ENCODE measurements around the gene ADAMTS2. TPM values are rescaled to one million over a fixed set of nuclear protein-coding genes. Genes with fewer than 3 reads are reported as not detected.

Gene ADAMTS2
- total RNA-seq, 3 donors from 2014 or later (not counting 1 experiment from before 2014, with no cell fraction given), result 0.28 TPM; not detected in 2

DNA sequence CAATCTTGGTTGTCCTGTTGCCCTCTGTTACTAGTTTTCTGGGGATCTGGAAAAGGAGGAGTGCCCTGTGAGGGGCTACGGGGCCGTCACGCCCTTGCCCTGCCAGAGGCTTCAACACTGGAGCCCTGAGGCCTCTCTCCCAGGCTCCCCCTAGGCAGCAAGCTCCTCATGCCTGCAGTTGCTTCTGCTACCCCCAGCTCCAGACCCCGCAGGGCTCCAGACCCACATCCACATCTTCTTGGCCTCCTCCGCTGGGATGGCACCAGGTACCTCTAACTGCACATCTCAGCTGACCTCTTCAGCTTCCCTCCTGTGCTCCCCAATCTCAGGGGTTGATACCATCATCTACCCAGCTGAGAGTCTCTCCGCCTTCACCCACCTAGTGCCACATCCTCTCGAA lies 169.1 kb downstream of the ADAMTS2 start:
- no peaks in the 10 kb centered on the region for H3K4me1 Mint-ChIP-seq
- no peaks in the 10 kb centered on the region for H3K4me1 ChIP-seq (ENCODE audit: control insufficient read depth, insufficient read depth, low read length)
- intact Hi-C loops (cut with micrococcal nuclease), result no loop called here
- no peaks in the 10 kb centered on the region for H3K9me3 ChIP-seq (ENCODE audit: control insufficient read depth, insufficient read depth, low read length)
- no peak overlapping the region for H3K27ac Mint-ChIP-seq
- no peaks in the 10 kb centered on the region for H3K36me3 Mint-ChIP-seq
- H3K27me3 ChIP-seq (ENCODE audit: control insufficient read depth, insufficient read depth, low read length), result no peaks in the 10 kb centered on the region
- H3K36me3 ChIP-seq (ENCODE audit: control insufficient read depth, insufficient read depth, low read length), result no peaks in the 10 kb centered on the region
- ATAC-seq (no peak), DNase-seq (no peak)
- WGBS (ENCODE audit: insufficient coverage), result 83% methylated on average over 7 of the region's 7 CpGs
- H3K9me3 Mint-ChIP-seq, result no peaks in the 10 kb centered on the region
- no peak overlapping the region for H3K27ac ChIP-seq (ENCODE audit: low read length)
- no peak overlapping the region for H3K4me3 ChIP-seq (ENCODE audit: low read length)
- TF ChIP-seq, protein P1, sequence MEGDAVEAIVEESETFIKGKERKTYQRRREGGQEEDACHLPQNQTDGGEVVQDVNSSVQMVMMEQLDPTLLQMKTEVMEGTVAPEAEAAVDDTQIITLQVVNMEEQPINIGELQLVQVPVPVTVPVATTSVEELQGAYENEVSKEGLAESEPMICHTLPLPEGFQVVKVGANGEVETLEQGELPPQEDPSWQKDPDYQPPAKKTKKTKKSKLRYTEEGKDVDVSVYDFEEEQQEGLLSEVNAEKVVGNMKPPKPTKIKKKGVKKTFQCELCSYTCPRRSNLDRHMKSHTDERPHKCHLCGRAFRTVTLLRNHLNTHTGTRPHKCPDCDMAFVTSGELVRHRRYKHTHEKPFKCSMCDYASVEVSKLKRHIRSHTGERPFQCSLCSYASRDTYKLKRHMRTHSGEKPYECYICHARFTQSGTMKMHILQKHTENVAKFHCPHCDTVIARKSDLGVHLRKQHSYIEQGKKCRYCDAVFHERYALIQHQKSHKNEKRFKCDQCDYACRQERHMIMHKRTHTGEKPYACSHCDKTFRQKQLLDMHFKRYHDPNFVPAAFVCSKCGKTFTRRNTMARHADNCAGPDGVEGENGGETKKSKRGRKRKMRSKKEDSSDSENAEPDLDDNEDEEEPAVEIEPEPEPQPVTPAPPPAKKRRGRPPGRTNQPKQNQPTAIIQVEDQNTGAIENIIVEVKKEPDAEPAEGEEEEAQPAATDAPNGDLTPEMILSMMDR (IDR thresholded peaks at IDR 0.05), result no peak
- peaks cover 0 to 10% of the 10 kb centered on the region in 2 donors for H3K27me3 Mint-ChIP-seq (ENCODE audit: low read depth in 2 of 2)
- H3K4me3 Mint-ChIP-seq, result no peak overlapping the region

DNA sequence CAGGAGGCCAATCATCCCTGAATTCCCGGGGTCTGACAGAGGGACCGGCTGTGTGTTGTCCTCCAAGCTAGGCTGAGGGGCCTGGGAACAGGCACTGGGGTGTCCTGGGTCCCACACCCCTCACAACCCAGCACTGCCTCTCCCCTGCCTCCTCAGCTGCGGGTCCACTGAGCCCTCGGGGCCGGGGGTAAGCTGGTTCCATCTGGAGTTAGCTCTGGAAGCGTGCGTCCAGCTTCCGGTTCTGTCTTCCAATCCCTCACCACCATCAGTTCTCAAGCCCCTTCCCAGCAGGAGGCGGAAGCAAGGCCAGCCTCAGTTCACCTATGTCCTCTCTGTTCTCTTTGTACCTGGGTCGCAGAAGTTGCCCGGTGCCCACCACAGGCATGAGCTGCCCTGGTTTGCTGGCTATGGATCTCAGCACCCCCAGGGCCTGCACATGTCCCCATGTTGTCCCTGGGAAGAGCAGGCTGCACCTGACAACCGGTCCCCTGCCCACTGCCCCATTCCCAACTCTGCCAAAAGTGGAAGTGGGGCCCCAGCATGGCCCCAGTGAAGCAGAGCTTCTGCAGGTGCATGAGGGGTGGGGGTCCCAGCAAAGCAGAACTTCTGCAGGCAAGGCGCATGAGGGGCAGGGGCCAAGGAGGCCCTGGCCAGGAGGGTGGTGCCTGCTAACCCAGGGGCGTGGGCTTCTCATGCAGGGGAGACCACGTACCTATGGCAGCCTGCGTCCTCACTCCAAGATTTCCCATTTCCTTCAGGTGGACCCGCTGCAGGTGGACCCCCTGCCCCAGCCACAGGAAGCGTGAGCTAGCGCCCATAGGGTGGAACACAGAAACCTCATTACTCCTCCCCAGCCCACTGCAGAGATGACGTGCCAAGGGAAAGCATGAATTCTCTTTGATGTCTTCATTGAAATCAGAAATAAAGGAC lies 173.2 kb downstream of the ADAMTS2 start:
- H3K9me3 ChIP-seq (ENCODE audit: control insufficient read depth, insufficient read depth, low read length), result no peaks in the 10 kb centered on the region
- no peak overlapping the region for H3K27ac ChIP-seq (ENCODE audit: low read length)
- Mint-ChIP-seq H3K4me3 (no peak overlapping the region), H3K27me3 (ENCODE audit: low read depth in 2 of 2) (peaks cover 6% of the 10 kb centered on the region in 2 donors), H3K4me1 (peaks cover 6 to 7% of the 10 kb centered on the region in 2 donors), H3K9me3 (no peaks in the 10 kb centered on the region), H3K27ac (no peak overlapping the region), H3K36me3 (no peaks in the 10 kb centered on the region)
- WGBS (ENCODE audit: insufficient coverage), result 78% methylated on average over 20 of the region's 20 CpGs
- no peak for DNase-seq
- no peak overlapping the region for H3K4me3 ChIP-seq (ENCODE audit: low read length)
- no peak for ATAC-seq
- TF ChIP-seq, protein P1 (IDR thresholded peaks at IDR 0.05), result no peak
- no peaks in the 10 kb centered on the region for H3K36me3 ChIP-seq (ENCODE audit: control insufficient read depth, insufficient read depth, low read length)
- intact Hi-C loops (cut with micrococcal nuclease), result no loop called here
- H3K27me3 ChIP-seq (ENCODE audit: control insufficient read depth, insufficient read depth, low read length), result no peaks in the 10 kb centered on the region
- H3K4me1 ChIP-seq (ENCODE audit: control insufficient read depth, insufficient read depth, low read length), result peaks cover 9% of the 10 kb centered on the region

DNA sequence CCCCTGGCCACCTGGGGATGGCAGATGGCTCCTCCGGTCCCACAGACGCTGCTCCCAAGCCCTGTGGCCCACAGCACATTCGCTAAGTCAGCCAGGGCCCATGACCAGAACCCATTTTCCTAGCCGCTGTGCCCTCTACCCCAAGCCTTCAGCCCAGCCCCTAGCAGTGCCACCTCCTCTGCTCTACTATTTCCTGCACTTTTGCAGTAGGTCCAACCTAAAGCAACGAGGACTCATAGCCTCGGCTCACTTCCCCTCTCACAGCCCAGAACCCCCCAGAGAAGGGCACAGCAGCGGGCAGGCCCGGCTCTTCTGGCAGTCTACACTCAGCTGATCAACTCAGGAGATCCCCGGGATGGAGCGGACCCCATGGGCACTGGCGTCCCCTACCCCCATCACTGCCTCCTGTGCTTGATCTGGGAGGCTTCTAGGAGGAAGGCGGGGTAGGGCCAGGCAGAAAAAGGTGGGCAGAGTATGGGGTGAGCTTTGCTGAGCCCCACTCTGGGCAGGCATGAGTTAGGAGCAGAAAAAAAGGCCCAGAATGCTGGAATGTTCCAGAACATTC lies 173.9 kb downstream of the ADAMTS2 start:
- 86% methylated on average over 12 of the region's 12 CpGs for WGBS (ENCODE audit: insufficient coverage)
- no peaks in the 10 kb centered on the region for H3K9me3 Mint-ChIP-seq
- intact Hi-C loops (cut with micrococcal nuclease), result no loop called here

More for the DNA sequence above, 173.9 kb downstream of the ADAMTS2 start:
- TF ChIP-seq, protein P1 (IDR thresholded peaks at IDR 0.05), result no peak
- Mint-ChIP-seq H3K27ac (no peak overlapping the region), H3K4me3 (no peak overlapping the region), H3K36me3 (no peaks in the 10 kb centered on the region), H3K4me1 (peaks cover 6 to 7% of the 10 kb centered on the region in 2 donors), H3K27me3 (ENCODE audit: low read depth in 2 of 2) (peaks cover 3 to 6% of the 10 kb centered on the region in 2 donors)
- no peak overlapping the region for H3K4me3 ChIP-seq (ENCODE audit: low read length)
- ATAC-seq (no peak), DNase-seq (no peak)
- H3K9me3 ChIP-seq (ENCODE audit: control insufficient read depth, insufficient read depth, low read length), result no peaks in the 10 kb centered on the region
- peaks cover 14% of the 10 kb centered on the region for H3K4me1 ChIP-seq (ENCODE audit: control insufficient read depth, insufficient read depth, low read length)
- no peaks in the 10 kb centered on the region for H3K36me3 ChIP-seq (ENCODE audit: control insufficient read depth, insufficient read depth, low read length)
- no peak overlapping the region for H3K27ac ChIP-seq (ENCODE audit: low read length)
- H3K27me3 ChIP-seq (ENCODE audit: control insufficient read depth, insufficient read depth, low read length), result no peaks in the 10 kb centered on the region

Measured in natural killer cell (primary cell).